ENCODE results near the gene PTGDS. TPM values are rescaled to one million over a fixed set of nuclear protein-coding genes. Genes with fewer than 3 reads are reported as not detected.

The PTGDS gene
- total and polyA plus RNA-seq, 9 of the 15 experiments (the other 6 are each of a cell fraction or from before 2014, with no cell fraction given) = 0.46 to 7.1 (median 2.0) TPM

DNA sequence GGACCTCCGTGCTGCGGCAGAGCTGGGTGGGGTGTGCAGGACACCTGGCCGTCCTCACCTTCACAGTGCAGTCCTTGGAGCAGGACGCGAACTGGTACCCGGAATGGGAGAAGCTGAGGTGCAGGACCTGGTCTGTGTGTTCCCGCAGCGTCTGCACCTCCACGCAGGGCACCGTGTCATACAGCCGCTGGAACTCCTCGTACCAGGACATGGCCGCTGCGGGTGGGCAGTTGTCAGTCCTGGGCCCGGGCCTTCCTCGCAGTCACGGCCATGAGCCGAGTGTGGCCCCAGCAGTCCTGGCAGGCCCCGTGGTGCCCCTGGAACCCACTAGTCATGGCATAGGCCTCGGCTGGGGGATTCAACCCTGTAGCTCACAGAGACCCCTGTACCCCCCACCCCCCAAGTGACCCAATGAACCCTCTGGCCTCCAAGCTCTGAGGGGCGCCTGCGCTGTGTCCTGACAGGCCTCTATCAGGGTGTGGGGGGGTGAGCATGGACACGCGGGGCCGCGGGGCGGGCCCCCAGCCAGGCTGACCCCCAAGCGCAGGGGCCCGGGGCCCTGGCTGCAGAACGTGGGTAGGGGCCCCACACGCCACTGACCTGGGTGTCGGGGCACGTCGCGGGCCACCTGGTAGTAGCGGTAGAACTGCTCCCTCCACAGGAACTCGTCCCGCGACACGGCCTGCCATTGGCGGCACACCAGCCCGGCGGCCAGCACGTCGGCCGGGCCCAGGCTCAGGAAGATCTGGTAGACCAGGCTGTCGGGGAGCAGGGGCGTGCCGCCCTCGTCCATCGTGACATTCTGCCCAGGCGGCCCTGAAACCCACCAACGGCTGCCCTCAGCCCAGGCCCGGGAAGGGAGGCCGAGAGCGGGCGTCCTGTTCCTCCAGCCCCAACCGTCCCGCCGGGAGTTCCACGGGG is 33.8 kb upstream of the PTGDS start (continued):
- TF ChIP-seq ARID3B (CRISPR knock-in tag; IDR thresholded peaks at IDR 0.05; ENCODE audit: borderline replicate concordance) (no peak), ZNF75A (CRISPR knock-in tag; IDR thresholded peaks at IDR 0.05) (no peak), U2AF2 (optimal IDR thresholded peaks at IDR 0.05; ENCODE audit: low read depth, low read length) (no peak), TCF15 (CRISPR knock-in tag; IDR thresholded peaks at IDR 0.05) (no peak), POLR3A (IDR thresholded peaks at IDR 0.05; ENCODE audit: borderline replicate concordance, extremely low read depth, insufficient read depth, insufficient read length) (no peak), TSC22D4 (tag; IDR thresholded peaks at IDR 0.05) (no peak), TARDBP (IDR thresholded peaks at IDR 0.05) (no peak), HDAC1 (IDR thresholded peaks at IDR 0.05) (peak in 1 of 2 experiments; percentile 49; a peak in 1 of 4 replicates), GATA2 (CRISPR knock-in tag; IDR thresholded peaks at IDR 0.05) (no peak), MIER1 (IDR thresholded peaks at IDR 0.05; ENCODE audit: low read depth) (no peak), UBTF (IDR thresholded peaks at IDR 0.05; ENCODE audit: borderline replicate concordance in 1 of 2, low read depth in 2 of 2, low read length in 2 of 2) (peak; percentile 16 to 55; a peak in 2 of 4 replicates), SAFB (IDR thresholded peaks at IDR 0.05; ENCODE audit: borderline replicate concordance, low read depth, low read length) (peak; percentile 57; the same call in 1 of the 2 replicates), CBX8 (IDR thresholded peaks at IDR 0.05; ENCODE audit: borderline replicate concordance, extremely low read depth, low read depth, low read length, poor library complexity, severe bottlenecking) (no peak), TFAP4 (CRISPR knock-in tag; IDR thresholded peaks at IDR 0.05; ENCODE audit: borderline replicate concordance) (peak; percentile 44; the same call in 1 of the 2 replicates)
- TF ChIP-seq, protein P1, sequence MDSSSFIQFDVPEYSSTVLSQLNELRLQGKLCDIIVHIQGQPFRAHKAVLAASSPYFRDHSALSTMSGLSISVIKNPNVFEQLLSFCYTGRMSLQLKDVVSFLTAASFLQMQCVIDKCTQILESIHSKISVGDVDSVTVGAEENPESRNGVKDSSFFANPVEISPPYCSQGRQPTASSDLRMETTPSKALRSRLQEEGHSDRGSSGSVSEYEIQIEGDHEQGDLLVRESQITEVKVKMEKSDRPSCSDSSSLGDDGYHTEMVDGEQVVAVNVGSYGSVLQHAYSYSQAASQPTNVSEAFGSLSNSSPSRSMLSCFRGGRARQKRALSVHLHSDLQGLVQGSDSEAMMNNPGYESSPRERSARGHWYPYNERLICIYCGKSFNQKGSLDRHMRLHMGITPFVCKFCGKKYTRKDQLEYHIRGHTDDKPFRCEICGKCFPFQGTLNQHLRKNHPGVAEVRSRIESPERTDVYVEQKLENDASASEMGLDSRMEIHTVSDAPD (CRISPR knock-in tag; IDR thresholded peaks at IDR 0.05) = no peak
- TF ChIP-seq, protein P2, sequence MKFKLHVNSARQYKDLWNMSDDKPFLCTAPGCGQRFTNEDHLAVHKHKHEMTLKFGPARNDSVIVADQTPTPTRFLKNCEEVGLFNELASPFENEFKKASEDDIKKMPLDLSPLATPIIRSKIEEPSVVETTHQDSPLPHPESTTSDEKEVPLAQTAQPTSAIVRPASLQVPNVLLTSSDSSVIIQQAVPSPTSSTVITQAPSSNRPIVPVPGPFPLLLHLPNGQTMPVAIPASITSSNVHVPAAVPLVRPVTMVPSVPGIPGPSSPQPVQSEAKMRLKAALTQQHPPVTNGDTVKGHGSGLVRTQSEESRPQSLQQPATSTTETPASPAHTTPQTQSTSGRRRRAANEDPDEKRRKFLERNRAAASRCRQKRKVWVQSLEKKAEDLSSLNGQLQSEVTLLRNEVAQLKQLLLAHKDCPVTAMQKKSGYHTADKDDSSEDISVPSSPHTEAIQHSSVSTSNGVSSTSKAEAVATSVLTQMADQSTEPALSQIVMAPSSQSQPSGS (CRISPR knock-in tag; IDR thresholded peaks at IDR 0.05) = 0 out of 2 replicates have a peak, but pooled peaks have one; percentile 27
